Brain pericyte (primary cell): ENCODE results near the gene ZNF558.
"Not testable (repeated sequence)": the region's sequence is repeated elsewhere in the genome, so short reads cannot be mapped to it uniquely, and the experiment has no call there.

ENCODE experiments used
- DNase-seq: peaks from one replicate; pipeline ENCODE4 v3.0.0-alpha.2; 2012; ENCODE audit warnings: low read depth, low spot score

The ZNF558 gene

GRCh38 chr19:8806661-8807060, 25.4 kb downstream of the ZNF558 start:
- no peak for DNase-seq

- DNase-seq = no peak
These were observed 37.3 kb downstream of the ZNF558 start for GRCh38 chr19:8794823-8795222.

- not testable (repeated sequence) for DNase-seq
These were observed 58.5 kb downstream of the ZNF558 start for GRCh38 chr19:8773587-8773986.

GRCh38 chr19:8769265-8769664, 62.8 kb downstream of the ZNF558 start:
- not testable (repeated sequence) for DNase-seq

GRCh38 chr19:8767257-8767656, 64.8 kb downstream of the ZNF558 start:
- DNase-seq = not testable (repeated sequence)
